Urinary bladder (tissue), 4 donors: ENCODE data around the gene SOWAHA. TPM values are rescaled to one million over a fixed set of nuclear protein-coding genes. Genes with fewer than 3 reads are reported as not detected.

Source experiments
- DNase-seq: peaks from one replicate; pipeline ENCODE4 v3.0.0-alpha.2; 2015; ENCODE audit errors: extremely low spot score
- H3K27ac ChIP-seq: one replicate; pipeline ENCODE4 v1.5.1; 2013; ENCODE audit warnings: low read depth, mild to moderate bottlenecking, moderate library complexity
- H3K36me3 ChIP-seq: one replicate; pipeline ENCODE4 v1.6.1; 2013; ENCODE audit warnings: mild to moderate bottlenecking, moderate library complexity; ENCODE audit not compliant: insufficient read depth
- H3K4me1 ChIP-seq: one replicate; pipeline ENCODE4 v1.6.1; 2013; ENCODE audit warnings: mild to moderate bottlenecking, moderate library complexity; ENCODE audit not compliant: insufficient read depth
- H3K4me3 ChIP-seq: one replicate; pipeline ENCODE4 v1.5.1; 2013; ENCODE audit warnings: low read depth, low read length
- WGBS: extraction: QIAGEN DNeasy Blood & Tissue Kit; methylation state at CpG from one replicate; pipeline ENCODE4 v1.1.7; 2013; 5-methylcytosine and 5-hydroxymethylcytosine counted together
- polyA plus RNA-seq: library from polyadenylated mRNA; stranded (reverse); fragments of 200-250 nt; gene quantifications from one replicate; pipeline ENCODE4 v1.2.3, GENCODE V29; 2013
- total RNA-seq: library from RNA; depleted of rRNA; stranded (reverse); fragments of >200 nt; gene quantifications from one replicate; pipeline ENCODE4 v1.2.3, GENCODE V29; 2014
- donor health status: healthy with polysubstance abuse.
- donor health status: healthy.

SOWAHA gene
- total RNA-seq (0.48 TPM), polyA plus RNA-seq (0.65 TPM)

DNA sequence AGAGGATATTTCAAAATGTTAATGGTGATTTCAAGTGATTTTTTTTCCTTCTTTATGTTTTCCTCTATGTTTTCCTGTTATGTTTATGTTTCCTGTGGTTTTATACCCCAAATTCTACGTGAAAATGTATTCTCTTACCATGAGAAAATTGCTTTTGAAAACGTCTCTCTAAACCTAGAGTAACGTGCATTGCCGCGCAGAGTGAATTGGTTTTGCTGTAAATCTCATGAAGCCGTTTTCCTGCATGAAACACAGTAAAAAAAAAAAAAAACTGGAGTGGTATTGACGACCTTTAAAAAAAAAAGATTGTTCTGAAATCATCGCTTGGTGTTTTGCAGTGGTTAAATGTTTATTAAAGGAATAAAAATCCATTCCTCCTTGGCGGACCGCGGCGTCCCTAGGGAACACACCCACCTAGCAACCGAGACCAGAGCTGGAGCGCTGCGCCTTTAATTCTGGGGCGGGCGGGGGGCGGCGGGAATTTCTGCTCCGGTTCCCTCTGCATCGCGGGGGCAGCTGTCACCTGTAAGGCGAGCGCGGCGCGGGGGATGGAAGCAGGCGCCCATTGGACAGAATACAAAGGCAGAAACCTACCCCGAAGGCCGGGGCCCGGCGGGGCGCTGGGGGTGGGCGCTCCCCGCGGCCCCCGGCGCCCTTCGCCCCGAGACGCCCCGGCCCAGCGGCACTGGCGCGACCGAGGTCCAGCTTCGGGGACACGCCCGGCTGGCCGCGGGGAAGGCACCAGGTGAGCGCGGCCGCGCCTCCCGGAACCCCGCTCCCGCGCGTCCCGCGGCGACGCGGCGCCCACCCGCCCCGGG is at the start of gene SOWAHA:
SOWAHA (plus strand) TSS at position 522 of the 818 bp plus-strand sequence. CDS start 320 bp downstream, outside the sequence.
- no peak for DNase-seq
- whole genome bisulfite sequencing: 3% methylated on average over 68 of the region's 68 CpGs
- Histone ChIP-seq H3K27ac (peak within 1 kb of the TSS; percentile 48), H3K4me3 (peak within 1 kb of the TSS; percentile 36), H3K4me1 (no peaks in the 10 kb centered on the region), H3K36me3 (no peaks in the 10 kb centered on the region)

GRCh38 chr5:132764051-132764450 is 49.1 kb upstream of the SOWAHA start:
- 94% methylated on average over 10 of the region's 10 CpGs for WGBS

DNA sequence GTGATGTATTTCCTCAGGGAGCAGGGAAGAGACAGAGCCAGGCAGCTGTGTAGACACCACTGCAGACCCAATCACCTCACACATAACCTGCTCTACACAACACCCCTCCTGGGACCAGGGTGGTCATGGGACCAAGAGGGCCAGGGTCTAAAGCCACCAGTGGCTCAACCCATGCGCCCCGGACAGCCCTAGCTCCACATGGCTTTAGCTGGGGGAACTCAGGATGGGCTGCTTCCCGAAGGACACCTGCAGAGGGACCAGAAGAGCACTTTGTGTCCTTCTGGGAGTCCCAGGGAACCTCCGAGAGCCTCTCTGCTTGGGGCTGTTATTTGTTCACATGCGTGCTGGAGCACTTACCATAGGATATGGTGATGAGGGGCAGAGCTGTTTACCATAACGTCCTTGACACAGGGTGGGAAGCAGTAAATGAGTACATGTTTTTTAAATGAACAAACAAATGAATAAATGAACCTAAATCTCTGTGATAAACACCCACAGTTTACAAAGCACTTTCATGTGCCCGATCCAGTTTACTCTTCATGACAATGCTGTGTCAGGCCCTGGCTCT is 48.3 kb upstream of the SOWAHA start:
- peaks cover 8% of the 10 kb centered on the region for H3K36me3 ChIP-seq
- no peak for DNase-seq
- no peak overlapping the region for H3K27ac ChIP-seq
- H3K4me1 ChIP-seq: peaks cover 3% of the 10 kb centered on the region
- WGBS: 91% methylated on average over 7 of the region's 7 CpGs
- no peak overlapping the region for H3K4me3 ChIP-seq

More at GRCh38 chr5:132764051-132764450, 49.1 kb upstream of the SOWAHA start:
- no peak overlapping the region for H3K27ac ChIP-seq
- peaks cover 12% of the 10 kb centered on the region for H3K36me3 ChIP-seq
- no peak overlapping the region for H3K4me3 ChIP-seq
- peaks cover 3% of the 10 kb centered on the region for H3K4me1 ChIP-seq
- no peak for DNase-seq

GRCh38 chr5:132765311-132766019 is 47.6 kb upstream of the SOWAHA start:
- H3K36me3 ChIP-seq: peaks cover 8% of the 10 kb centered on the region

DNA sequence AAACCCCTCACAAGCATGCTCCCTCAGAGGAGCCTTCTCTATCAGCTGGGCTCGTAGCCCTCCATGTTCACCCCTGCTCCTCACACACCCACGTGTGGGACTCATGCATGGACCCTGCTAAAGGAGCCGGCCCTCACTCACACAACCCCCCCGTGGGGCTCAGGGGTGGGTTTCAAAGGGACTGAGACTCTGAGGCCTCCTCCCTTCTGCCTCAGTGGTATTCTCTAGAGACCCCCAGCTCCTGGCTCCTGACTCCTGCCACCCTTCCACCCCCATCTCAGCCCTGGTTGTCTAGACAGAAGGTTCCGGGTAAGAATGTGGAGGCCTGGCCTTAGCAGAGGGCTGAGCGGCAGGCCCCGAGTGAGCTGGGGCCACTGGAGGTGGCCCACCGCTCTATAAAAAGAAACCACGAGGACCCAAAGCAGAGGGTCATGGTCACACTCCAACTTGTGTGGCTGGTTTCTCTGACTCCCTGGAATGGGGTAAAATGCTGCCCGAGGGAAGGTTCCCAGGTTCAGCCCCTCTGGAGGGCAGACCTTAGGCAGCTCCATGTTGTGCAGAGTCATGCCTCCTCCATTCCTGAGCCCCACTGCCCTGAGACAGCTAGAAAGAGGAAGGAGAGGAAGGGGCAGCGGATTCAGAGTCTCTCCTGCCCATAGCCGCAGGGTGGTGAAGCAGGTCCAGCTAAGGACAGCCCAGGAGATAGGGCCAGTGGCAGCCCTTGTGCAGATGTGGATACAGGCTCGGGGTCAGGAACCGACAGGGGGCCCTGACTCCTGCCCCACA is 46.9 kb upstream of the SOWAHA start:
- Histone ChIP-seq H3K36me3 (peaks cover 6% of the 10 kb centered on the region), H3K4me1 (peaks cover 3% of the 10 kb centered on the region), H3K4me3 (no peak overlapping the region), H3K27ac (no peak overlapping the region)
- DNase-seq: no peak
- 87% methylated on average over 14 of the region's 14 CpGs for WGBS

More at GRCh38 chr5:132765311-132766019, 47.6 kb upstream of the SOWAHA start:
- WGBS: 67% methylated on average over 12 of the region's 12 CpGs
- no peak overlapping the region for H3K4me3 ChIP-seq
- peaks cover 3% of the 10 kb centered on the region for H3K4me1 ChIP-seq
- H3K27ac ChIP-seq: no peak overlapping the region
- DNase-seq: no peak

DNA sequence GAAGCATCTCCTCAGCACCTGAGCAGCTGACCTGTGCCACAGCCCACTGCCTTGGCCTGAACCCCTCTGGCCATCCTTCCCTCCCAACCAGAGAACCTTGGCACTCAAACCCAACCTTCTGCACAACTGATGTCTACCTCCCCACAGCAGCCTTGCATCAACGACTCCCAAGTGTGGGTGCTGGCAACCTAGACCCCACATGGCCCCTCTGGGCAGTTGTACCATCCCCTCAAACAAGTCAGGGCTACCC is 46.4 kb upstream of the SOWAHA start:
- H3K27ac ChIP-seq: no peak overlapping the region

DNA sequence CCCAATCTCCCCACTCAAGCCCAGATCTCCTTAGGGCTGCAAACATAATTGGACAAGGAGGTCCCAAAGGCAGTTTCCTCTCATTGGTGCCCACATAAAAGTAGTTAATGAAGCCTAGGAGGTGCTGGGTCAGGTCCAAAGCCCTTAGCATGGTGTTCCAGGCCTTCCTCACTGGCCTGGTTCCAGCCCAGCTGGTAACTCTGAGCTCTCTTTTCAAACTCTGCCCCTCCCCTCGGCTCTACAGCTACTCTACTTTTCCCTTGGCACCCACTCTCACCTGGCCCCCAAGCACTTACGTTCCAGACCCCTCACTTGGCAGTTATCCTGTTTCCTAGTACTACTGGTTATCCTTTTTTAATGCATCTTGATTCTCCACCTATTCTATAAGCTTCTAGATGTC is 46.0 kb upstream of the SOWAHA start:
- H3K36me3 ChIP-seq: peaks cover 6% of the 10 kb centered on the region
- no peak for DNase-seq
- no peak overlapping the region for H3K27ac ChIP-seq
- no peak overlapping the region for H3K4me3 ChIP-seq
- WGBS: 58% methylated on average over 2 of the region's 2 CpGs
- peaks cover 3% of the 10 kb centered on the region for H3K4me1 ChIP-seq

More for the DNA sequence above, 46.4 kb upstream of the SOWAHA start:
- WGBS: 97% methylated on average over 1 of the region's 1 CpG
- Histone ChIP-seq H3K4me1 (peaks cover 3% of the 10 kb centered on the region), H3K4me3 (no peak overlapping the region), H3K36me3 (peaks cover 6% of the 10 kb centered on the region)
- no peak for DNase-seq

DNA sequence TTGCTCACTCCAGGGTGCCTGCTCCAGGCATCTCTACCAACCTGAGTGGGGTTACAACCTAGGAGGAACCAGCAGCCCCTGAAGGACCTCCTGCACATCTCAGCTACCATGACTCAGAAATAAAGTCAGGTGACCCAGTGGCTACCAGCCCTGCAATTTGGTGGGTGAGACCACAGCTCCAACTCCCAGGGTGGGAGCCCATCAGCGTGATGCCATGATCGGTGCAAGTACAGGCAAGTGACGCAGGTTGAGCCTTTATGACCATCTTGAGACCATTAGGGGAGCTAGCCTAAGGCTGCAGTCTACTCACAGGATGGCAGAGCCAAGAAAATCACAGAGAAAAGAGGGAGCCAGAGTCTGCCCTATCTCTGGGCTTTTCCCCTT is 44.6 kb upstream of the SOWAHA start:
- Histone ChIP-seq H3K4me3 (no peak overlapping the region), H3K36me3 (peaks cover 5% of the 10 kb centered on the region), H3K27ac (no peak overlapping the region), H3K4me1 (peaks cover 3% of the 10 kb centered on the region)
- DNase-seq: no peak
- WGBS: 98% methylated on average over 3 of the region's 3 CpGs

GRCh38 chr5:132770476-132771159 is 42.5 kb upstream of the SOWAHA start:
- WGBS: 74% methylated on average over 8 of the region's 8 CpGs
- Histone ChIP-seq H3K4me1 (peaks cover 3% of the 10 kb centered on the region), H3K4me3 (no peak overlapping the region), H3K27ac (no peak overlapping the region), H3K36me3 (no peaks in the 10 kb centered on the region)
- DNase-seq: no peak

GRCh38 chr5:132771503-132771998 is 41.6 kb upstream of the SOWAHA start:
- Histone ChIP-seq H3K27ac (no peak overlapping the region), H3K4me1 (peaks cover 3% of the 10 kb centered on the region), H3K4me3 (no peak overlapping the region), H3K36me3 (no peaks in the 10 kb centered on the region)
- DNase-seq: no peak
- WGBS: 50% methylated on average over 8 of the region's 8 CpGs

DNA sequence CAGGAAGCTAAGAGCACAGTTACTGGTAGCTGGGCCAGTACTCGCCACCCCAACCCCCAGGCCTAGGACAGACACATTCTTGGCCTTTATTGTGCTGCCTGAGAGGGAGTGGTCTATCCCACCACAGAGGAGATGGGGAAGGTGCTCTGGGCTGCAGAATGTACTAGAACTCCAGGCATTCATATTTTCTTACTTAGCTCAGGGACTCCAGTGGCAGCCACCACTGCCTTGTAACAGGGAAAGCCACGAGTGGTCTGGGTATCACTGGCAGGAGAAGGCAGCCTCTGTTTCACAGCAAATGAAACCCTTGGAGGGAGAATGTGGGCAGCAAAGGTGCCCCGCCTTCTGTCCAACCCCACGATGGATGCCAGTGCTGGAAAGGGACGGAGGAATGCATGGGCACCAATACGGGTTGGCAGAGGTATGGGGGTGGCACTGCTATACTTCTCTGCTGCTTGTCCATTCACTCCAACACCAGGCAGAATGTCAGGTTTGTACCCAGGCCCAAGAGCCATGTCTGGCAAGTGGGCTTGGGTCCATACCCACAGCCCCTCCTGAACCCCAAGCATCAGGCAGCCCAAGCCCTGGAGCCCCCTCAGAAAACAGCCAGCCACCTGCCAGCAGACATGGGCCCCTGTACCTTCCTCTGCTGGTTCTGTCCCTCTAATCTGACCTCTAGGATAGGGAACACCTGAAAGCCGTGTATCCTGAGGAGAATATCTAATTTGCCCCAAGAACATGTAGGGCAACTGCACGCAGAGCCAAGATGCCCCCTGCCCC is 40.6 kb upstream of the SOWAHA start:
- Histone ChIP-seq H3K4me3 (no peak overlapping the region), H3K36me3 (no peaks in the 10 kb centered on the region), H3K27ac (no peak overlapping the region), H3K4me1 (no peaks in the 10 kb centered on the region)
- WGBS: 67% methylated on average over 8 of the region's 8 CpGs
- DNase-seq: no peak

GRCh38 chr5:132773114-132773513 is 40.0 kb upstream of the SOWAHA start:
- DNase-seq: no peak
- H3K27ac ChIP-seq: no peak overlapping the region

More at GRCh38 chr5:132773114-132773513, 40.0 kb upstream of the SOWAHA start:
- Histone ChIP-seq H3K4me1 (no peaks in the 10 kb centered on the region), H3K4me3 (no peak overlapping the region), H3K36me3 (no peaks in the 10 kb centered on the region)
- WGBS: 87% methylated on average over 5 of the region's 5 CpGs
